ENCODE data around the gene TLX1.

GRCh38 chr10:101085846-101086245 is 45.3 kb upstream of the TLX1 start:
- TF ChIP-seq POLR2A (IDR thresholded peaks at IDR 0.05) (no peak), CTCF (IDR thresholded peaks at IDR 0.05) (no peak)
